NCI-H446 treated with DMSO at 0.1 percent for 48 hours (cell line): ENCODE results near the gene COCH.
"Not testable (repeated sequence)": the region's sequence is repeated elsewhere in the genome, so short reads cannot be mapped to it uniquely, and the experiment has no call there.

Source experiments
- DNase-seq: peaks from one replicate; lab custom pipeline; 2025; lab: John Stamatoyannopoulos, UW

The COCH gene

DNA sequence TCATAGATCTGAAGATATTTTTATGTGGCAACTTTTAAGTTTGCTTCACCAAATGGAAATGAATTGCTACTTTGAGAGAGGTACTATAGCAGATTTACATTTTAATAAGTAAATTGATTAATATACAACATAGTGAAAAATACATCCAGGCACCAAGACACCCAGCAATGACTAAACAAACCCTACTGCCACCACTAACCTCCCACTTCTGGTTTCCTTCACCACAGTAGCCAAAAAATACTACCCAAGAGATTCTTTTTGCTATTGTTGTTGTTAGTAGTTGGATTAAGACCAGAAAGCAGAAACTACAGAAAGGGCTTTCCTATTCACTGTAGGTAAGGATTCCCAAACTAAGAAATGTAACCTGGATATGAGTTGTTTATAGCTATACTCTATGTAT is 54.1 kb downstream of the COCH start:
- no peak for DNase-seq

DNA sequence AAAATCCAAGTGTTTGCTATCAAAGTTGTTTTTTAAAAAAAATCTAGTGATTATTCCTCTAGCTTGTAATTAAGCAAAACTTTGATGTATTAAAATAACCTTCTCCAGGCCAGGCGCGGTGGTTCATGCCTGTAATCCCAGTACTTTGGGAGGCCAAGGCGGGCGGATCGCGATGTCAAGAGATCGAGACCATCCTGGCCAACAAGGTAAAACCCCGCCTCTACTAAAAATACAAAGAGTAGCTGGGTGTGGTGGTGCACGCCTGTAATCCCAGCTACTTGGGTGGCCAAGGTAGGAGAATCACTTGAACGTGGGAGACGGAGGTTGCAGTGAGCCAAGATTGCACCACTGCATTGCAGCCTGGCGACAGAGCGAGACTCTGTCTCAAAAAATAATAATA is 59.6 kb downstream of the COCH start:
- DNase-seq, result not testable (repeated sequence)

DNA sequence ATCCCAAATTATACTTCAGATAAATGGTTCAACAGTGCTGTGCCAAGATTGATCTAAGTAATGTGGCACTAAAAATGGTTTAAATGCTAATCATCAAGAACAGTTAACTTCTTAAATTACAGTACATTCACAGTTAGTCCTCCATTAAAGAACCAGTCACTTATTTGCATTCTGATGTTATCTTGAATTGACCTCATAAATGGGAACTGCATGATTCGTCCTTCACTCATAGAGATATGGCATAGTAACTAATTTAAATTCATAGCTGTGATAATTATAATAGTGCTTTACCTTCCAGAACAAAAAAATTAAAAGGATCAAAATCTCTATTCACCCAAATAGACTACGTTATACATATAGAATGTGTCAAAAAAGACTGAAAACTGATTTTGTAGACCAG is 61.1 kb downstream of the COCH start:
- no peak for DNase-seq

GRCh38 chr14:30938617-30939016 is 64.3 kb downstream of the COCH start:
- DNase-seq, result no peak
